ENCODE results near the gene CISH.

DNA sequence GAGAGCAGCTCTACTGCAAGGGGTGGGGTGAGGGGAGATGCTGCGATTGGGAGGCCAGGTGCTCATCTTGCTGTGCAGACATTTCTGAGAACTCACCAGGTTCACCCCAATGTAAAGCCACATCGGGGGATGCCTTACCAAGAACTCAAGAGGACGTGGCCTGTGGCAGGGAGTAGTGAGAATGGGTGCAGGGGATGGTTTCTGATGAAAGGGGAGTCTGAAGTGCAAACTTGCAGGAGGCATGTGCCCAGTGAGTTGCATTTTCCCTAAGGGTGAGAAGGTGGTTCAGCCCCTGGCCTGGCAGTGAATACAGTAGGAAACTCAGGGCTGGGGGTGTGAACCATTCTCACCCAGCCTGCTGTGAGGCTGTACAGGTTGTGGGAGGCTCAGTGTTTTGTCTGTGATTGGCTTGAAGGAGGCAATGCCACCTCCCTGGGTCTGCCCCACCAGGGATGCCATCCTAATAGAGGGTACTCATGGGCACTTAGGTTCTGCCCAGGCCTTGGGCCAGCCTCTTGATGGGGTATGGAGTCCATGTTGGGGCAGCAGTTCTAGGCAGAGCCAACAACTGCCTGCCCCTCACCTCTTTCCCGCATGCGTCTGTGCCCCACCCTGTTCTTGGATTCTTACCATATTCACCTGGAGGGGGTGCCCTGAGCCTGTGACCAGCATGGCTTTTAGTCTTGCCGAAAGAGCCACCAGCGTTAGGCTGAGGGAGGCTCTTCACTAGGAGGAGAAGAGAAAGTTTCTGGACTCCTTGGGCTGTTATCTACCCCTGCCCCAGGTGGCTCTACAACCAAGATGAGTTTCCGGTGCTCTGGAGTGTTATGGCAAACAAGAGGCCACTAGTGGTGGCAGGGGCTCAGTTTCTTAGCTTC lies 37.8 kb downstream of the CISH start:
- TF ChIP-seq CTCF (IDR thresholded peaks at IDR 0.05 in 4 of 5, conservative IDR thresholded peaks at IDR 0.05 in 1 of 5) (no peak), POLR2A (IDR thresholded peaks at IDR 0.05) (no peak)
